Gastroesophageal sphincter (tissue), 4 donors: ENCODE results near the gene PACS1. TPM values are rescaled to one million over a fixed set of nuclear protein-coding genes. Genes with fewer than 3 reads are reported as not detected.

Experiments used
- ATAC-seq: fragments of 150-250 bp; one replicate; pipeline ENCODE4 v1.9.1; 2016; ENCODE audit warnings: mild to moderate bottlenecking, moderate library complexity
- H3K27ac ChIP-seq, 4 donors: fragments of 200-600 bp; sonication (generic) in 3 of 4; 1 replicate in 3 of 4; 2 replicates in 1 of 4; pipeline ENCODE4 v1.5.1; 2016 to 2019
- H3K27me3 ChIP-seq: fragments of 200-600 bp; sonication (generic); one replicate; pipeline ENCODE4 v1.5.1; 2019
- H3K36me3 ChIP-seq, 2 donors: fragments of 200-600 bp; sonication (generic); one replicate each; pipeline ENCODE4 v1.5.1; 2019; ENCODE audit warnings: control low read depth in 1 of 2
- H3K4me1 ChIP-seq, 3 donors: fragments of 200-600 bp; sonication (generic); 1 replicate in 2 of 3; 2 replicates in 1 of 3; pipeline ENCODE4 v1.5.1; 2016 to 2019; ENCODE audit warnings: control low read depth in 2 of 3
- H3K4me3 ChIP-seq, 2 donors: fragments of 200-600 bp; sonication (generic); one replicate each; pipeline ENCODE4 v1.5.1; 2019; ENCODE audit warnings: mild to moderate bottlenecking in 1 of 2, moderate library complexity in 1 of 2
- H3K9me3 ChIP-seq, 3 donors: fragments of 200-600 bp; sonication (generic); one replicate each; pipeline ENCODE4 v1.5.1; 2017 to 2019; ENCODE audit warnings: control low read depth in 2 of 3
- CTCF ChIP-seq, 4 experiments: fragments of 200-600 bp in 2 of 4; fragments of 450-650 bp in 2 of 4; sonication (generic) in 1 of 4; IDR thresholded peaks; one replicate each; pipeline ENCODE4 v1.5.1; 2017 to 2019; ENCODE audit warnings: antibody characterized with exemption in 4 of 4, mild to moderate bottlenecking in 2 of 4, moderate library complexity in 2 of 4
- EP300 ChIP-seq: sonication (generic); formaldehyde crosslinking; IDR thresholded peaks from one replicate; pipeline ENCODE4 v1.6.1; 2017; ENCODE audit warnings: antibody characterized with exemption, mild to moderate bottlenecking
- POLR2A ChIP-seq, 2 donors: fragments of 450-650 bp; IDR thresholded peaks; one replicate each; pipeline ENCODE4 v1.6.1; 2017; ENCODE audit warnings: antibody characterized with exemption in 2 of 2, mild to moderate bottlenecking in 2 of 2, moderate library complexity in 1 of 2
- POLR2AphosphoS5 ChIP-seq: sonication (generic); formaldehyde crosslinking; IDR thresholded peaks from one replicate; pipeline ENCODE4 v1.6.1; 2017; ENCODE audit warnings: antibody characterized with exemption
- WGBS, 2 donors: methylation state at CpG; one replicate each; pipeline ENCODE4 v1.1.5; 2018; ENCODE audit warnings: low coverage in 1 of 2; 5-methylcytosine and 5-hydroxymethylcytosine counted together
- total RNA-seq, 4 donors: library from RNA; depleted of rRNA; stranded (reverse); fragments of >200 nt; gene quantifications; one replicate each; pipeline ENCODE4 v1.1.0, GENCODE V29; 2016

PACS1 gene
- total RNA-seq, 4 donors from 2014 or later = 32.7 to 81.8 (median 38.2) TPM

GRCh38 chr11:66039765-66040164 lies 30.3 kb upstream of the PACS1 start:
- Histone ChIP-seq H3K27me3 (peaks cover 15% of the 10 kb centered on the region), H3K4me1 (no peaks in the 10 kb centered on the region), H3K9me3 (no peaks in the 10 kb centered on the region), H3K27ac (no peak overlapping the region), H3K4me3 (no peak overlapping the region), H3K36me3 (no peaks in the 10 kb centered on the region)
- no peak for ATAC-seq
- no peak for TF ChIP-seq EP300
- no peak for TF ChIP-seq POLR2A (IDR thresholded peaks at IDR 0.05)
- no peak for TF ChIP-seq POLR2AphosphoS5
- no peak for TF ChIP-seq CTCF (IDR thresholded peaks at IDR 0.05)
- WGBS, 2 donors = 83% methylated on average over 2 of the region's 3 CpGs; no CpG with 5 or more reads in 1 of the 2 donors

GRCh38 chr11:66042227-66042995 lies 27.7 kb upstream of the PACS1 start:
- Histone ChIP-seq H3K36me3 (no peaks in the 10 kb centered on the region), H3K27ac (no peak overlapping the region), H3K9me3 (no peaks in the 10 kb centered on the region), H3K4me3 (no peak overlapping the region), H3K27me3 (peaks cover 13% of the 10 kb centered on the region), H3K4me1 (peaks cover 0 to 12% (median 7%) of the 10 kb centered on the region in 3 donors)
- 87% methylated on average over 3 of the region's 81 CpGs; no CpG with 5 or more reads in 1 of the 2 donors for WGBS, 2 donors
- TF ChIP-seq EP300 (no peak), POLR2AphosphoS5 (no peak), CTCF (IDR thresholded peaks at IDR 0.05) (no peak), POLR2A (IDR thresholded peaks at IDR 0.05) (no peak)
- ATAC-seq = no peak

GRCh38 chr11:66042996-66043906 lies 26.8 kb upstream of the PACS1 start:
- Histone ChIP-seq H3K9me3 (no peaks in the 10 kb centered on the region), H3K27ac (no peak overlapping the region), H3K36me3 (no peaks in the 10 kb centered on the region), H3K4me1 (peaks cover 0 to 20% (median 7%) of the 10 kb centered on the region in 3 donors), H3K4me3 (no peak overlapping the region), H3K27me3 (peaks cover 13% of the 10 kb centered on the region)
- WGBS, 2 donors = 93 to 97% methylated on average over 16 to 17 of the region's 88 CpGs
- TF ChIP-seq POLR2AphosphoS5 = no peak
- TF ChIP-seq CTCF (IDR thresholded peaks at IDR 0.05) = no peak
- no peak for TF ChIP-seq POLR2A (IDR thresholded peaks at IDR 0.05)
- no peak for TF ChIP-seq EP300
- no peak for ATAC-seq

GRCh38 chr11:66044757-66045156 lies 25.3 kb upstream of the PACS1 start:
- H3K27me3 ChIP-seq = peaks cover 22% of the 10 kb centered on the region
- no peak for TF ChIP-seq POLR2A (IDR thresholded peaks at IDR 0.05)
- TF ChIP-seq CTCF (IDR thresholded peaks at IDR 0.05) = no peak
- WGBS, 2 donors = 62% methylated on average over 6 of the region's 6 CpGs; no CpG with 5 or more reads in 1 of the 2 donors
- H3K27ac ChIP-seq = no peak overlapping the region
- peaks cover 0 to 32% (median 18%) of the 10 kb centered on the region in 3 donors for H3K4me1 ChIP-seq
- no peaks in the 10 kb centered on the region for H3K36me3 ChIP-seq
- ATAC-seq = no peak
- H3K4me3 ChIP-seq = no peak overlapping the region
- H3K9me3 ChIP-seq = no peaks in the 10 kb centered on the region
